Measurements from ENCODE around the gene IFNAR2. TPM values are rescaled to one million over a fixed set of nuclear protein-coding genes. Genes with fewer than 3 reads are reported as not detected.

The IFNAR2 gene
- total and polyA plus RNA-seq, 2 donors (not counting 3 experiments of a cell fraction or from before 2014, with no cell fraction given), result 22.8 to 42.1 TPM

- intact Hi-C loops (cut with micrococcal nuclease) (no loop called here), dilution Hi-C loops (cut with MboI; ENCODE audit: extremely low pct_ligation_motif_present, low sequenced_read_pairs) (no loop called here)
- no peak overlapping the region for H2AFZ ChIP-seq (ENCODE audit: low read depth, low read length)
- TF ChIP-seq FOS (IDR thresholded peaks at IDR 0.05; ENCODE audit: borderline replicate concordance, insufficient read depth, low read length) (no peak), POLR2A (IDR thresholded peaks at IDR 0.05; ENCODE audit: low read depth, low read length) (no peak), JUN (IDR thresholded peaks at IDR 0.05; ENCODE audit: borderline replicate concordance, insufficient read depth, insufficient read length, low read depth) (no peak)
- ChIA-PET POLR2A (no interaction called here), CTCF (interaction anchor here (2.3 kb wide), 1 partner anchor 242 kb away, joined by 9 read pairs; no protein-coding TSS in a partner anchor)
- H3K27me3 ChIP-seq (ENCODE audit: control insufficient read depth in 2 of 2, insufficient read depth in 2 of 2, low read length in 2 of 2), result no peaks in the 10 kb centered on the region
- H4K20me1 ChIP-seq (replicated peaks; ENCODE audit: control insufficient read depth, extremely low read depth, insufficient read depth, low read length), result no peaks in the 10 kb centered on the region
- no TSS peak for BruUV-seq (replicated peaks)
- H3K79me2 ChIP-seq (ENCODE audit: control insufficient read depth, insufficient read depth, low read length), result no peaks in the 10 kb centered on the region
- no peaks in the 10 kb centered on the region for H3K9me1 ChIP-seq (replicated peaks; ENCODE audit: control insufficient read depth, extremely low read depth, insufficient read depth, low read length)
- H3K4me3 ChIP-seq (replicated peaks in 1 of 3; ENCODE audit: insufficient read depth in 1 of 3, low read depth in 1 of 3, low read length in 3 of 3), result no peak overlapping the region
- H3K9me3 ChIP-seq (replicated peaks; ENCODE audit: control insufficient read depth, insufficient read depth, low read length), result no peaks in the 10 kb centered on the region
- no peak for FAIRE-seq
- no peak overlapping the region for H3K4me2 ChIP-seq (ENCODE audit: insufficient read depth, low read length)
- no peak overlapping the region for H3K27ac ChIP-seq (ENCODE audit: insufficient read depth, low read depth, low read length)
- DNase-seq (ENCODE audit: low read depth, low spot score), result no peak
- no peaks in the 10 kb centered on the region for H3K4me1 ChIP-seq (ENCODE audit: control insufficient read depth, extremely low read depth, insufficient read depth, low read length)
- H3K9ac ChIP-seq (replicated peaks; ENCODE audit: extremely low read depth, insufficient read depth, low read length), result no peak overlapping the region
- no peaks in the 10 kb centered on the region for H3K36me3 ChIP-seq (ENCODE audit: control insufficient read depth in 2 of 2, extremely low read depth in 1 of 2, insufficient read depth in 2 of 2, low read length in 2 of 2)
Observed at GRCh38 chr21:33202464-33203363, 27.0 kb upstream of the IFNAR2 start.

- H2AFZ ChIP-seq (ENCODE audit: low read depth, low read length), result no peak overlapping the region
- CTCF ChIA-PET, result interaction anchor here (0.6 to 2.3 kb wide), 3 partner anchors 98 to 242 kb away, joined by 3 to 9 read pairs (median 8); no protein-coding TSS in a partner anchor
Observed at GRCh38 chr21:33203371-33203724, 26.4 kb upstream of the IFNAR2 start.

More at GRCh38 chr21:33203371-33203724, 26.4 kb upstream of the IFNAR2 start:
- Histone ChIP-seq H3K9me3 (replicated peaks; ENCODE audit: control insufficient read depth, insufficient read depth, low read length) (no peaks in the 10 kb centered on the region), H3K4me1 (ENCODE audit: control insufficient read depth, extremely low read depth, insufficient read depth, low read length) (no peaks in the 10 kb centered on the region), H4K20me1 (replicated peaks; ENCODE audit: control insufficient read depth, extremely low read depth, insufficient read depth, low read length) (no peaks in the 10 kb centered on the region), H3K79me2 (ENCODE audit: control insufficient read depth, insufficient read depth, low read length) (no peaks in the 10 kb centered on the region), H3K27ac (ENCODE audit: insufficient read depth, low read depth, low read length) (no peak overlapping the region), H3K4me2 (ENCODE audit: insufficient read depth, low read length) (no peak overlapping the region), H3K4me3 (replicated peaks in 1 of 3; ENCODE audit: insufficient read depth in 1 of 3, low read depth in 1 of 3, low read length in 3 of 3) (no peak overlapping the region), H3K36me3 (ENCODE audit: control insufficient read depth in 2 of 2, extremely low read depth in 1 of 2, insufficient read depth in 2 of 2, low read length in 2 of 2) (no peaks in the 10 kb centered on the region), H3K9ac (replicated peaks; ENCODE audit: extremely low read depth, insufficient read depth, low read length) (no peak overlapping the region), H3K9me1 (replicated peaks; ENCODE audit: control insufficient read depth, extremely low read depth, insufficient read depth, low read length) (no peaks in the 10 kb centered on the region), H3K27me3 (ENCODE audit: control insufficient read depth in 2 of 2, insufficient read depth in 2 of 2, low read length in 2 of 2) (no peaks in the 10 kb centered on the region)
- TF ChIP-seq CTCF (IDR thresholded peaks at IDR 0.05; ENCODE audit: extremely low read depth in 1 of 2, insufficient read depth in 1 of 2, low read depth in 1 of 2, low read length in 2 of 2), result no peak
- TF ChIP-seq JUN (IDR thresholded peaks at IDR 0.05; ENCODE audit: borderline replicate concordance, insufficient read depth, insufficient read length, low read depth), result no peak
- TF ChIP-seq MYC (IDR thresholded peaks at IDR 0.05; ENCODE audit: low read depth, low read length), result no peak
- TF ChIP-seq EZH2 (IDR thresholded peaks at IDR 0.05; ENCODE audit: borderline replicate concordance, low read depth, low read length, severe bottlenecking), result no peak
- TF ChIP-seq POLR2AphosphoS5 (IDR thresholded peaks at IDR 0.05; ENCODE audit: insufficient read depth, low read depth, low read length), result no peak
- no peak for TF ChIP-seq GATA2 (IDR thresholded peaks at IDR 0.05; ENCODE audit: insufficient read depth, insufficient read length, low read depth, low read length)
- TF ChIP-seq POLR2A (IDR thresholded peaks at IDR 0.05; ENCODE audit: low read depth, low read length), result no peak
- no peak for TF ChIP-seq MAX (IDR thresholded peaks at IDR 0.05; ENCODE audit: insufficient read depth, insufficient read length)
- TF ChIP-seq FOS (IDR thresholded peaks at IDR 0.05; ENCODE audit: borderline replicate concordance, insufficient read depth, low read length), result no peak
- BruUV-seq (replicated peaks), result no TSS peak
- POLR2A ChIA-PET, result no interaction called here
- intact Hi-C loops (cut with micrococcal nuclease), result no loop called here
- FAIRE-seq (no peak), DNase-seq (ENCODE audit: low read depth, low spot score) (no peak)
- dilution Hi-C loops (cut with MboI; ENCODE audit: extremely low pct_ligation_motif_present, low sequenced_read_pairs), result no loop called here
